Testis (tissue), 3 donors: ENCODE data around the gene DENND1A. TPM values are rescaled to one million over a fixed set of nuclear protein-coding genes. Genes with fewer than 3 reads are reported as not detected.

Source experiments
- DNase-seq: peaks from one replicate; pipeline ENCODE4 v3.0.0-alpha.2; 2019
- H3K27ac ChIP-seq, 2 donors: fragments of 200-600 bp; sonication (generic); one replicate each; pipeline ENCODE4 v1.5.1; 2019
- H3K27me3 ChIP-seq: fragments of 200-600 bp; sonication (generic); one replicate; pipeline ENCODE4 v1.5.1; 2019
- H3K36me3 ChIP-seq: fragments of 200-600 bp; sonication (generic); one replicate; pipeline ENCODE4 v1.5.1; 2017; ENCODE audit warnings: low read depth; ENCODE audit errors: missing control alignments
- H3K4me1 ChIP-seq: fragments of 200-600 bp; sonication (generic); one replicate; pipeline ENCODE4 v1.5.1; 2019
- H3K4me3 ChIP-seq, 2 donors: fragments of 200-600 bp; sonication (generic); one replicate each; pipeline ENCODE4 v1.5.1; 2017 to 2019
- H3K9me3 ChIP-seq: fragments of 200-600 bp; sonication (generic); one replicate; pipeline ENCODE4 v1.5.1; 2017
- POLR2A ChIP-seq: fragments of 450-650 bp; IDR thresholded peaks from one replicate; pipeline ENCODE4 v1.6.1; 2017; ENCODE audit warnings: antibody characterized with exemption, mild to moderate bottlenecking, moderate library complexity
- WGBS, 2 donors: methylation state at CpG; one replicate each; pipeline ENCODE4 v1.1.5; 2018; 5-methylcytosine and 5-hydroxymethylcytosine counted together
- intact Hi-C: fragments of 100-400 bp; cut with DNase I; formaldehyde crosslinking; loops from one replicate; pipeline ENCODE4 v1.15.1; 2023; ENCODE audit warnings: low total_unique reads
- polyA plus RNA-seq: library from polyadenylated mRNA; stranded (reverse); fragments of 350-450 nt; fragmentation: Illumina TruSeq; extraction: RNeasy Lipid Tissue Mini Kit (QIAGEN cat#74804); gene quantifications from one replicate; pipeline ENCODE4 v1.2.3, GENCODE V29; 2014; ENCODE audit warnings: low read depth, low replicate concordance; ENCODE audit not compliant: insufficient read depth
- total RNA-seq, 2 donors: library from RNA; depleted of rRNA; stranded (reverse); fragments of >200 nt; gene quantifications; one replicate each; pipeline ENCODE4 v1.2.3, GENCODE V29; 2016
- TF ChIP-seq, protein P1 (sequence below), 3 experiments: fragments of 450-650 bp in 2 of 3; fragments of 200-600 bp in 1 of 3; sonication (generic) in 1 of 3; IDR thresholded peaks; one replicate each; pipeline ENCODE4 v1.5.1; 2016 to 2019; ENCODE audit warnings: antibody characterized with exemption in 3 of 3, mild to moderate bottlenecking in 2 of 3, moderate library complexity in 1 of 3

The DENND1A gene
- total and polyA plus RNA-seq, 3 donors from 2014 or later: 20.3 to 47.4 (median 44.9) TPM

GRCh38 chr9:123676869-123677268 lies 253.1 kb downstream of the DENND1A start:
- no peak overlapping the region for H3K27ac ChIP-seq
- no peak for DNase-seq
- no peak for TF ChIP-seq POLR2A
- TF ChIP-seq, protein P1, sequence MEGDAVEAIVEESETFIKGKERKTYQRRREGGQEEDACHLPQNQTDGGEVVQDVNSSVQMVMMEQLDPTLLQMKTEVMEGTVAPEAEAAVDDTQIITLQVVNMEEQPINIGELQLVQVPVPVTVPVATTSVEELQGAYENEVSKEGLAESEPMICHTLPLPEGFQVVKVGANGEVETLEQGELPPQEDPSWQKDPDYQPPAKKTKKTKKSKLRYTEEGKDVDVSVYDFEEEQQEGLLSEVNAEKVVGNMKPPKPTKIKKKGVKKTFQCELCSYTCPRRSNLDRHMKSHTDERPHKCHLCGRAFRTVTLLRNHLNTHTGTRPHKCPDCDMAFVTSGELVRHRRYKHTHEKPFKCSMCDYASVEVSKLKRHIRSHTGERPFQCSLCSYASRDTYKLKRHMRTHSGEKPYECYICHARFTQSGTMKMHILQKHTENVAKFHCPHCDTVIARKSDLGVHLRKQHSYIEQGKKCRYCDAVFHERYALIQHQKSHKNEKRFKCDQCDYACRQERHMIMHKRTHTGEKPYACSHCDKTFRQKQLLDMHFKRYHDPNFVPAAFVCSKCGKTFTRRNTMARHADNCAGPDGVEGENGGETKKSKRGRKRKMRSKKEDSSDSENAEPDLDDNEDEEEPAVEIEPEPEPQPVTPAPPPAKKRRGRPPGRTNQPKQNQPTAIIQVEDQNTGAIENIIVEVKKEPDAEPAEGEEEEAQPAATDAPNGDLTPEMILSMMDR (IDR thresholded peaks at IDR 0.05): no peak
- no peaks in the 10 kb centered on the region for H3K36me3 ChIP-seq
- intact Hi-C loops: no loop called here
- no peak overlapping the region for H3K4me3 ChIP-seq
- no peaks in the 10 kb centered on the region for H3K4me1 ChIP-seq
- H3K27me3 ChIP-seq: no peaks in the 10 kb centered on the region
- no peaks in the 10 kb centered on the region for H3K9me3 ChIP-seq
- 89 to 97% methylated on average over 2 of the region's 2 CpGs for WGBS, 2 donors

- H3K27ac ChIP-seq: no peak overlapping the region
- H3K4me3 ChIP-seq: no peak overlapping the region
- DNase-seq: no peak
- WGBS, 2 donors: 81 to 82% methylated on average over 3 of the region's 3 CpGs
- no peaks in the 10 kb centered on the region for H3K36me3 ChIP-seq
- H3K4me1 ChIP-seq: no peaks in the 10 kb centered on the region
- TF ChIP-seq POLR2A: no peak
- TF ChIP-seq, protein P1 (IDR thresholded peaks at IDR 0.05): no peak
- intact Hi-C loops: no loop called here
- no peaks in the 10 kb centered on the region for H3K9me3 ChIP-seq
- H3K27me3 ChIP-seq: no peaks in the 10 kb centered on the region
Observed at GRCh38 chr9:123669346-123669745, 260.6 kb downstream of the DENND1A start.

DNA sequence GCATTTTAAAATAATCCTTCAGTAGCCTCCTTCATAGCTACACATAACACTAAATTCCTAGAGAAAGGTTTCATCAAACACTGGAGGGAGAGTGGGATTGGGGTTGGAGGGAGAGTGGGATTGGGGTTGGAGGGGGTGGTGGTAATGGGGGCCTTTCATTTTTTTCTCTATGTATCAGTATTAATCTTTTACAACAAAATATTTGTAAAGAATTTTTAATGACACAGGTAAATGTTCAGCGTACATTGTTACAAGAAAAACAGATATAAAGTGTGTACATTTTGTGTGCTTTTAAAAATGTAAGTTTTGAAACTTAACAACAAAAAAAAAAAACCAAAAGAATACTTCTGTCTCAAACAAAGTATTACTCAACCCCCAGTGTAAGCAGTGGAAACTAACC lies 266.4 kb downstream of the DENND1A start:
- 98 to 100% methylated on average over 1 of the region's 1 CpG for WGBS, 2 donors

DNA sequence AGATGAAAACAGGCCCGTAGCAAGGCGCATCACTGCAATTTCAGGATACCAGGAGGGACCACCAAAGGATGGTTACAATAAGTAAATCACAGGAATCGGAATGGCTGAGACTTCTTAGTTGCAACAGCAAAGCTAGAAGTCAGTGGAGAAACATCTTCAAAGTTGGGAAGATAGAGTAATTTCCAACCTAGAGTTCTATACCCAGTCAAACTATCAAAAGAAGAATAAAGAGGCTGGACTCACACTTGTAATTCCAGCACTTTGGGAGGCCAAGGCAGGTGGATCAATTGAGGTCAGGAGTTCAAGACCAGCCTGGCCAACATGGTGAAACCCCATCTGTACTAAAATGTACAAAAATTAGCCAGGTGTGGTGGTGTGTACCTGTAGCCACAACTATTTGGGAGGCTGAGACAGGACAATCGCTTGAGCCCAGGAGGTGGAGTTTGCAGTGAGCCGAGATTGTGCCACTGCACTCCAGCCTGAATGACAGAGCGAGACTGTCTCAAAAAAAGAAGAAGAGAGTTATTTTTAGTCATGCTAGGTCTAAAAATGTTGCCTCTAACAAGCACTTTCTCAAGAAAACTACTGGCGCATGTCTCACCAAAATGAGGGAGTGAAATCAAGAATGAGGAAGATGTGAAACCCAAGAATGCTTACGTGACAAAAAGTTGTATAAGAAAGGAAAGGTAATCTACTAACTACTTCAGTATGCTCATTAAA lies 267.7 kb downstream of the DENND1A start:
- WGBS, 2 donors: 93 to 97% methylated on average over 8 of the region's 8 CpGs
- Histone ChIP-seq H3K4me3 (no peak overlapping the region), H3K27ac (no peak overlapping the region), H3K9me3 (no peaks in the 10 kb centered on the region), H3K4me1 (peaks cover 11% of the 10 kb centered on the region), H3K27me3 (no peaks in the 10 kb centered on the region), H3K36me3 (no peaks in the 10 kb centered on the region)
- TF ChIP-seq POLR2A: no peak
- TF ChIP-seq, protein P1 (IDR thresholded peaks at IDR 0.05): no peak
- intact Hi-C loops: no loop called here
- no peak for DNase-seq

More for the DNA sequence above, 266.4 kb downstream of the DENND1A start:
- no peak overlapping the region for H3K4me3 ChIP-seq
- TF ChIP-seq POLR2A: no peak
- TF ChIP-seq, protein P1 (IDR thresholded peaks at IDR 0.05): no peak
- DNase-seq: no peak
- no peaks in the 10 kb centered on the region for H3K36me3 ChIP-seq
- no peaks in the 10 kb centered on the region for H3K27me3 ChIP-seq
- H3K4me1 ChIP-seq: peaks cover 11% of the 10 kb centered on the region
- H3K9me3 ChIP-seq: no peaks in the 10 kb centered on the region
- no peak overlapping the region for H3K27ac ChIP-seq
- intact Hi-C loops: no loop called here
